Stomach (tissue), 9 donors: ENCODE measurements around the gene CD8B2. TPM values are rescaled to one million over a fixed set of nuclear protein-coding genes. Genes with fewer than 3 reads are reported as not detected.

ENCODE experiments used
- DNase-seq, 2 donors: peaks; one replicate each; pipeline versions ENCODE4 v3.0.0 to v3.0.0-alpha.2; 2013 to 2019
- H3K27ac ChIP-seq, 5 donors: fragments of 200-600 bp in 4 of 5; sonication (generic) in 4 of 5; one replicate each; pipeline ENCODE4 v1.5.1; 2013 to 2019; ENCODE audit warnings: mild to moderate bottlenecking in 1 of 5, moderate library complexity in 1 of 5
- H3K27me3 ChIP-seq, 3 donors: fragments of 200-600 bp; sonication (generic); one replicate each; pipeline ENCODE4 v1.5.1; 2017 to 2019; ENCODE audit warnings: mixed run types in 1 of 3
- H3K36me3 ChIP-seq, 4 donors: fragments of 200-600 bp; sonication (generic); 1 replicate in 3 of 4; 2 replicates in 1 of 4; pipeline ENCODE4 v1.5.1; 2016 to 2019
- H3K4me1 ChIP-seq, 4 donors: fragments of 200-600 bp; sonication (generic); one replicate each; pipeline ENCODE4 v1.5.1; 2016 to 2019
- H3K4me3 ChIP-seq, 4 donors: fragments of 200-600 bp; sonication (generic) in 3 of 4; one replicate each; pipeline ENCODE4 v1.5.1; 2016 to 2019; ENCODE audit warnings: mild to moderate bottlenecking in 1 of 4
- H3K9me3 ChIP-seq, 4 donors: fragments of 200-600 bp; sonication (generic); one replicate each; pipeline ENCODE4 v1.5.1; 2016 to 2019
- EP300 ChIP-seq: sonication (generic); formaldehyde crosslinking; IDR thresholded peaks from one replicate; pipeline ENCODE4 v1.6.1; 2017; ENCODE audit warnings: antibody characterized with exemption
- POLR2A ChIP-seq, 4 donors: fragments of 450-650 bp; IDR thresholded peaks; one replicate each; pipeline ENCODE4 v1.6.1; 2016; ENCODE audit warnings: antibody characterized with exemption in 4 of 4, control low read depth in 2 of 4, mild to moderate bottlenecking in 1 of 4, moderate library complexity in 1 of 4
- POLR2AphosphoS5 ChIP-seq, 3 donors: sonication (generic); formaldehyde crosslinking; IDR thresholded peaks; one replicate each; pipeline ENCODE4 v1.6.1; 2016; ENCODE audit warnings: antibody characterized with exemption in 3 of 3
- WGBS, 5 donors: extraction: QIAGEN DNeasy Blood & Tissue Kit in 3 of 5; methylation state at CpG; one replicate each; pipeline versions ENCODE4 v1.1.5 to v1.1.7; 2013 to 2018; 5-methylcytosine and 5-hydroxymethylcytosine counted together
- intact Hi-C: fragments of 100-400 bp; cut with DNase I; formaldehyde crosslinking; loops from one replicate; pipeline ENCODE4 v1.15.1; 2023; ENCODE audit warnings: low total_unique reads
- polyA plus RNA-seq, 3 donors: library from polyadenylated mRNA; stranded (reverse); fragments of 200-250 nt; gene quantifications; one replicate each; pipeline ENCODE4 v1.2.3, GENCODE V29; 2013
- total RNA-seq, 5 donors: library from RNA; depleted of rRNA; stranded (reverse); fragments of >200 nt; gene quantifications; one replicate each; pipeline versions ENCODE4 v1.1.0 to v1.2.3, GENCODE V29; 2014 to 2016
- TF ChIP-seq, protein P1 (sequence below), 7 experiments: fragments of 450-650 bp in 4 of 7; fragments of 200-600 bp in 3 of 7; sonication (generic) in 3 of 7; IDR thresholded peaks; one replicate each; pipeline ENCODE4 v1.5.1; 2016 to 2019; ENCODE audit warnings: antibody characterized with exemption in 7 of 7, control low read depth in 2 of 7, mild to moderate bottlenecking in 1 of 7
- donor health status: healthy with polysubstance abuse.
- donor health status: Bipolar disorder and iron deficiency.
- donor health status: healthy.

Gene CD8B2
- total and polyA plus RNA-seq, 8 donors = 0.03 TPM; not detected in 7

DNA sequence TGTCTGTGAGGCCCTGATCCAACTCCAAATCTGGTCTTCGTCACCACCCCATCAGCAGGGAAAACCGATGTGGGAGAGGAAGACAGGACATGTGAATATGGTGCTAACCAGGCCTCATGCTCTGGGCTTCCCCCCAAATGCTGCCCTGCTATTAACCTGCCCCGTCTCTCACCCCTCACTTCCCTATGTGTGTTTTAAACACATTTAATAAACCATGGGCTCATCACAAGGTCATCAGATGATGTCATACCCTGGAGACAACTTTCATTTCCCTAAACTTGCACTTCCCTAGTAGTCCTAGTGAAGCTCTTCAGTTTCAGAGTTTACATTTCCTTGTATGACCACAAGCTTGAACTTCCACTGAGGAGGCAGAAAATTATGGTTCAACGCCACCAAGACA is 49.9 kb downstream of the CD8B2 start:
- peak in 1 of 2 donors; percentile 66 for DNase-seq
- intact Hi-C loops = loop anchor here (5.0 kb wide), 1 partner anchor 430 kb away; no protein-coding TSS in a partner anchor
- H3K27ac ChIP-seq = no peak overlapping the region

GRCh38 chr2:106537791-106538191 is 50.6 kb downstream of the CD8B2 start:
- no peaks in the 10 kb centered on the region for H3K36me3 ChIP-seq
- H3K4me1 ChIP-seq = peaks cover 0 to 8% (median 2%) of the 10 kb centered on the region in 4 donors
- no peak overlapping the region for H3K27ac ChIP-seq
- peak in 1 of 2 donors; percentile 41 for DNase-seq
- intact Hi-C loops = loop anchor here (5.0 kb wide), 1 partner anchor 430 kb away; no protein-coding TSS in a partner anchor
- H3K4me3 ChIP-seq = no peak overlapping the region
- H3K9me3 ChIP-seq = no peaks in the 10 kb centered on the region
- TF ChIP-seq, protein P1, sequence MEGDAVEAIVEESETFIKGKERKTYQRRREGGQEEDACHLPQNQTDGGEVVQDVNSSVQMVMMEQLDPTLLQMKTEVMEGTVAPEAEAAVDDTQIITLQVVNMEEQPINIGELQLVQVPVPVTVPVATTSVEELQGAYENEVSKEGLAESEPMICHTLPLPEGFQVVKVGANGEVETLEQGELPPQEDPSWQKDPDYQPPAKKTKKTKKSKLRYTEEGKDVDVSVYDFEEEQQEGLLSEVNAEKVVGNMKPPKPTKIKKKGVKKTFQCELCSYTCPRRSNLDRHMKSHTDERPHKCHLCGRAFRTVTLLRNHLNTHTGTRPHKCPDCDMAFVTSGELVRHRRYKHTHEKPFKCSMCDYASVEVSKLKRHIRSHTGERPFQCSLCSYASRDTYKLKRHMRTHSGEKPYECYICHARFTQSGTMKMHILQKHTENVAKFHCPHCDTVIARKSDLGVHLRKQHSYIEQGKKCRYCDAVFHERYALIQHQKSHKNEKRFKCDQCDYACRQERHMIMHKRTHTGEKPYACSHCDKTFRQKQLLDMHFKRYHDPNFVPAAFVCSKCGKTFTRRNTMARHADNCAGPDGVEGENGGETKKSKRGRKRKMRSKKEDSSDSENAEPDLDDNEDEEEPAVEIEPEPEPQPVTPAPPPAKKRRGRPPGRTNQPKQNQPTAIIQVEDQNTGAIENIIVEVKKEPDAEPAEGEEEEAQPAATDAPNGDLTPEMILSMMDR (IDR thresholded peaks at IDR 0.05) = no peak
- TF ChIP-seq POLR2A (IDR thresholded peaks at IDR 0.05) (no peak), EP300 (no peak), POLR2AphosphoS5 (IDR thresholded peaks at IDR 0.05) (no peak)
- H3K27me3 ChIP-seq = peaks cover 0 to 6% (median 0%) of the 10 kb centered on the region in 3 donors
- WGBS, 5 donors = 36 to 57% (median 50%) methylated on average over 10 of the region's 10 CpGs

More for the DNA sequence above, 49.9 kb downstream of the CD8B2 start:
- Histone ChIP-seq H3K4me3 (no peak overlapping the region), H3K27me3 (peaks cover 0 to 8% (median 0%) of the 10 kb centered on the region in 3 donors), H3K9me3 (no peaks in the 10 kb centered on the region), H3K36me3 (no peaks in the 10 kb centered on the region), H3K4me1 (peaks cover 0 to 6% (median 2%) of the 10 kb centered on the region in 4 donors)
- WGBS, 5 donors = 77 to 90% (median 85%) methylated on average over 4 of the region's 4 CpGs
- TF ChIP-seq POLR2AphosphoS5 (IDR thresholded peaks at IDR 0.05) = no peak
- TF ChIP-seq, protein P1 (IDR thresholded peaks at IDR 0.05) = no peak
- TF ChIP-seq EP300 = no peak
- TF ChIP-seq POLR2A (IDR thresholded peaks at IDR 0.05) = no peak

DNA sequence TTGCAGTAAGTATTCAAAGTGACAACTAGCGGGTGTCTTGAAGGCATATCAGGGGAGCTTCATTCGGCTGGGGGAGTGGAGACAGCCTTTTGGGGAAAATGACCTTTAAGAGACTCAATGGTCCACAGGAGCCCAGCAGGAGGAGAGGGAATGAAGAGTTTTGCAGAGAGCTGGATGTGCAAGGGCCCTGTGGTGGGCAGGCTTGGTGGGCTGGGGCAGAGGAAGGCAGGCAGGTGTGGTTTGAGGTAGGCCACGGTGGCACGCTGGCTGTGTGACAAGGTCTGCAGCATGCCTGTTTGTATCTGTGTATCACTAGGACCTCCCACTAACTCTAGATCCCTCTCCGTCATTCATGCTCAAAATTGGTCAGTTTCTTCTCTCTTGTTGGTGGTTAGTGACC is 53.7 kb downstream of the CD8B2 start:
- WGBS, 5 donors = 88 to 95% (median 94%) methylated on average over 5 of the region's 5 CpGs
- Histone ChIP-seq H3K9me3 (no peaks in the 10 kb centered on the region), H3K36me3 (no peaks in the 10 kb centered on the region), H3K4me3 (no peak overlapping the region), H3K27me3 (peaks cover 0 to 4% (median 0%) of the 10 kb centered on the region in 3 donors), H3K27ac (no peak overlapping the region), H3K4me1 (peaks cover 0 to 14% (median 3%) of the 10 kb centered on the region in 4 donors)
- intact Hi-C loops = no loop called here
- DNase-seq = no peak
- TF ChIP-seq EP300 = no peak
- TF ChIP-seq, protein P1 (IDR thresholded peaks at IDR 0.05) = no peak
- TF ChIP-seq POLR2A (IDR thresholded peaks at IDR 0.05) = no peak
- no peak for TF ChIP-seq POLR2AphosphoS5 (IDR thresholded peaks at IDR 0.05)

GRCh38 chr2:106541333-106541732 is 54.2 kb downstream of the CD8B2 start:
- no peak overlapping the region for H3K4me3 ChIP-seq
- DNase-seq = no peak
- H3K36me3 ChIP-seq = no peaks in the 10 kb centered on the region
- 84 to 92% (median 87%) methylated on average over 4 of the region's 4 CpGs for whole genome bisulfite sequencing, 5 donors
- H3K27me3 ChIP-seq = peaks cover 0 to 4% (median 0%) of the 10 kb centered on the region in 3 donors
- intact Hi-C loops = no loop called here
- H3K27ac ChIP-seq = no peak overlapping the region
- H3K4me1 ChIP-seq = peaks cover 0 to 14% (median 3%) of the 10 kb centered on the region in 4 donors
- no peaks in the 10 kb centered on the region for H3K9me3 ChIP-seq
- no peak for TF ChIP-seq POLR2AphosphoS5 (IDR thresholded peaks at IDR 0.05)
- TF ChIP-seq, protein P1 (IDR thresholded peaks at IDR 0.05) = no peak
- TF ChIP-seq EP300 = no peak
- no peak for TF ChIP-seq POLR2A (IDR thresholded peaks at IDR 0.05)
